HepG2 (cell line): Measurements from ENCODE around the gene EPHA2. TPM values are rescaled to one million over a fixed set of nuclear protein-coding genes. Genes with fewer than 3 reads are reported as not detected.

Experiments used
- HNRNPK ChIP-seq: fragments of 200-400 bp; formaldehyde crosslinking; IDR thresholded peaks from 2 replicates; pipeline ENCODE4 v1.6.1; 2018; ENCODE audit warnings: low read length, low read depth, moderate library complexity, mild to moderate bottlenecking; ENCODE audit not compliant: poor library complexity, severe bottlenecking
- KMT2A ChIP-seq: sonication (generic); formaldehyde crosslinking; IDR thresholded peaks from 2 replicates; pipeline ENCODE4 v1.4.0; 2020; ENCODE audit warnings: missing genetic modification reagents
- MAFF ChIP-seq: IDR thresholded peaks from 2 replicates; pipeline ENCODE4 v1.6.1; 2011; ENCODE audit warnings: low read depth, low read length, improper control_type of control experiment
- MTA1 ChIP-seq: sonication (generic); formaldehyde crosslinking; IDR thresholded peaks from 2 replicates; pipeline ENCODE4 v1.4.0; 2020; ENCODE audit warnings: missing genetic modification reagents, mild to moderate bottlenecking, borderline replicate concordance
- MYNN ChIP-seq: sonication (generic); formaldehyde crosslinking; IDR thresholded peaks from 2 replicates; pipeline ENCODE4 v1.4.0; 2020; ENCODE audit warnings: mild to moderate bottlenecking, low read depth, missing genetic modification reagents
- NR3C1 ChIP-seq: sonication (generic); formaldehyde crosslinking; IDR thresholded peaks from 2 replicates; pipeline ENCODE4 v1.4.0; 2020; ENCODE audit warnings: missing genetic modification reagents
- RERE ChIP-seq: IDR thresholded peaks from 2 replicates; pipeline ENCODE4 v1.6.1; 2016; ENCODE audit warnings: low read depth, missing genetic modification reagents, missing compliant biosample characterization
- ZFAT ChIP-seq: sonication (generic); formaldehyde crosslinking; conservative IDR thresholded peaks from 2 replicates; pipeline ENCODE4 v1.8.1; 2023; ENCODE audit warnings: missing genetic modification reagents, inconsistent platforms
- ZNF143 ChIP-seq: sonication (generic); formaldehyde crosslinking; IDR thresholded peaks from 2 replicates; pipeline ENCODE4 v1.4.0; 2020; ENCODE audit warnings: missing genetic modification reagents
- ZNF367 ChIP-seq: sonication (generic); formaldehyde crosslinking; IDR thresholded peaks from 2 replicates; pipeline ENCODE4 v1.4.0; 2020; ENCODE audit warnings: missing genetic modification reagents, borderline replicate concordance
- ZNF646 ChIP-seq: sonication (generic); formaldehyde crosslinking; IDR thresholded peaks from 2 replicates; pipeline ENCODE4 v1.9.0; 2021; ENCODE audit warnings: mild to moderate bottlenecking, missing genetic modification reagents
- ZNF7 ChIP-seq: IDR thresholded peaks from 2 replicates; pipeline ENCODE4 v1.6.1; 2016; ENCODE audit warnings: missing biosample characterization, missing genetic modification reagents
- ZNF784 ChIP-seq: sonication (generic); formaldehyde crosslinking; IDR thresholded peaks from 2 replicates; pipeline ENCODE4 v1.5.1; 2020; ENCODE audit warnings: missing genetic modification reagents, mild to moderate bottlenecking, borderline replicate concordance
- polyA plus RNA-seq, 8 experiments: library from polyadenylated mRNA; depleted of rRNA in 3 of 8; stranded (reverse) in 7 of 8; unstranded in 1 of 8; fragments of >200 nt; fragmentation: Illumina TruSeq in 4 of 8; extraction: Trizol in 4 of 8; gene quantifications; 2 replicates each; pipeline versions ENCODE4 v1.2.1 to v1.2.3, GENCODE V29; 2011 to 2016; ENCODE audit warnings: low read depth in 4 of 8, missing spikeins in 1 of 8, mixed read lengths in 1 of 8; ENCODE audit not compliant: insufficient read depth in 1 of 8
- total RNA-seq, 5 experiments: library from RNA; depleted of rRNA; stranded (reverse); fragments of >200 nt; fragmentation: Illumina TruSeq; extraction: Trizol; gene quantifications; 2 replicates each; pipeline ENCODE4 v1.2.3, GENCODE V29; 2016; ENCODE audit warnings: low read depth in 1 of 5
- TF ChIP-seq, protein P1 (sequence below): sonication (generic); formaldehyde crosslinking; IDR thresholded peaks from 2 replicates; pipeline ENCODE4 v1.4.0; 2020; ENCODE audit warnings: missing genetic modification reagents

The EPHA2 gene
- total and polyA plus RNA-seq, 2 of the 13 experiments (the other 11 are each of a cell fraction or from before 2014, with no cell fraction given) = 33.6 to 53.6 TPM

DNA sequence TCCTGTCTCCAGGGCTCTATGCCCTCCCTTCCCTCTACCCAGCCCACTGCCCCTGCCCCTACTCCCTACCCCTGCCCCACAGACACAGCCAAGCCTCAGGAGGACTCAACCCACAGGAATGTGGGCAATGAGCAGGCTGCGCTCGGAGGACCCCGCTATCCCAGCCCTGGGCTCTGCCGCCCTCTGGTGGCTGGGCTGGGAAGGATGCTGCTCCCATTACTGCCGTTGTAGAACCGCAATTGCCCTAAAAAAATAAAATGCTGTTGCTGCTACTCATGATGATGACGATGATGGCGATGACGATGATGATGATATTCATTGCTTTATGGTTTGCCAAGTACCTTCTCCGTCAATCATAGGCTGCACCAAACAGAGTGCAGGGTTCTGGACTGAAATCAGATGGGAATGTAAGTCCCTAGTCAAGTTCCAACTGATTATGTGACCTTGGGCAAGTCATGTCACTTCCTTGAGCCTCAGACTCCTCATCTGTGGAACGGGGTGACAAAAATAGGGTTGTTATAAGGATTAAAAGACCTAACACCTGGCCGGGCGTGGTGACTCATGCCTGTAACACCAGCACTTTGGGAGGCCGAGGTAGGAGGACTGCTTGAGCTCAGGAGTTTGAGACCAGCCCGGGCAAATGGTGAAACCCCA is 32.0 kb upstream of the EPHA2 start (continued):
- no peak for TF ChIP-seq ZNF646
- no peak for TF ChIP-seq ZNF7
- 0 out of 2 replicates have a peak, but pooled peaks have one; percentile 48 for TF ChIP-seq MYNN (CRISPR knock-in tag)
- no peak for TF ChIP-seq RERE (CRISPR knock-in tag)
- TF ChIP-seq MTA1 = peak; percentile 34; the same call in 1 of the 2 replicates
- TF ChIP-seq MAFF = no peak
- 0 out of 2 replicates have a peak, but pooled peaks have one; percentile 40 for TF ChIP-seq ZNF784 (CRISPR knock-in tag)
- TF ChIP-seq KMT2A (CRISPR knock-in tag) = no peak
- TF ChIP-seq ZFAT = no peak
- TF ChIP-seq HNRNPK = no peak
- TF ChIP-seq, protein P1, sequence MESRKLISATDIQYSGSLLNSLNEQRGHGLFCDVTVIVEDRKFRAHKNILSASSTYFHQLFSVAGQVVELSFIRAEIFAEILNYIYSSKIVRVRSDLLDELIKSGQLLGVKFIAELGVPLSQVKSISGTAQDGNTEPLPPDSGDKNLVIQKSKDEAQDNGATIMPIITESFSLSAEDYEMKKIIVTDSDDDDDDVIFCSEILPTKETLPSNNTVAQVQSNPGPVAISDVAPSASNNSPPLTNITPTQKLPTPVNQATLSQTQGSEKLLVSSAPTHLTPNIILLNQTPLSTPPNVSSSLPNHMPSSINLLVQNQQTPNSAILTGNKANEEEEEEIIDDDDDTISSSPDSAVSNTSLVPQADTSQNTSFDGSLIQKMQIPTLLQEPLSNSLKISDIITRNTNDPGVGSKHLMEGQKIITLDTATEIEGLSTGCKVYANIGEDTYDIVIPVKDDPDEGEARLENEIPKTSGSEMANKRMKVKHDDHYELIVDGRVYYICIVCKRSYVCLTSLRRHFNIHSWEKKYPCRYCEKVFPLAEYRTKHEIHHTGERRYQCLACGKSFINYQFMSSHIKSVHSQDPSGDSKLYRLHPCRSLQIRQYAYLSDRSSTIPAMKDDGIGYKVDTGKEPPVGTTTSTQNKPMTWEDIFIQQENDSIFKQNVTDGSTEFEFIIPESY = 0 out of 2 replicates have a peak, but pooled peaks have one; percentile 52
- no peak for TF ChIP-seq ZNF143 (CRISPR knock-in tag)
- TF ChIP-seq NR3C1 (CRISPR knock-in tag) = no peak
- no peak for TF ChIP-seq ZNF367 (CRISPR knock-in tag)
